CMK (cell line): ENCODE data around the gene MOSMO.

Experiments
- DNase-seq: peaks from one replicate; pipeline ENCODE4 v3.0.0-alpha.2; 2010; ENCODE audit warnings: low read depth

MOSMO gene

GRCh38 chr16:22050963-22051362, 43.1 kb downstream of the MOSMO start:
- no peak for DNase-seq

- no peak for DNase-seq
These were observed 45.1 kb downstream of the MOSMO start for GRCh38 chr16:22052980-22053379.

DNA sequence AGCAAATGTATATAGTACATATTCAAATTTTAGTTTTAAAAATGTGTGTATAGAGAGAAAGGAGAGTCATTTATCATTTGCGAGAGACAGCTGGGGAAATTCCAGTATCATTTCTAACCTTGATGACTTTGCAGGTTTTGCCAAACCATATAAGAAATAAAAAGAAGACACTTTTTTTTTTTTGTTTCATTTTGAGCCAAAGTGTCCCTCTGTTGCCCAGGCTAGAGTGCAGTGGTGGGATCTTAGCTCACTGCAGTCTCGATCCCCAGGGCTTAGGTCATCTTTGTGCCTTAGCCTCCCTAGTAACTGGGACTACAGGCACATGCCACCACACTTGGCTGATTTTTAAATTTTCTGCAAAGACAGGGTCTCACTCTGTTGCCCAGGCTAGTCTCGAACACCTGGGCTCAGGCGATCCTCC, 46.0 kb downstream of the MOSMO start:
- DNase-seq: no peak

DNA sequence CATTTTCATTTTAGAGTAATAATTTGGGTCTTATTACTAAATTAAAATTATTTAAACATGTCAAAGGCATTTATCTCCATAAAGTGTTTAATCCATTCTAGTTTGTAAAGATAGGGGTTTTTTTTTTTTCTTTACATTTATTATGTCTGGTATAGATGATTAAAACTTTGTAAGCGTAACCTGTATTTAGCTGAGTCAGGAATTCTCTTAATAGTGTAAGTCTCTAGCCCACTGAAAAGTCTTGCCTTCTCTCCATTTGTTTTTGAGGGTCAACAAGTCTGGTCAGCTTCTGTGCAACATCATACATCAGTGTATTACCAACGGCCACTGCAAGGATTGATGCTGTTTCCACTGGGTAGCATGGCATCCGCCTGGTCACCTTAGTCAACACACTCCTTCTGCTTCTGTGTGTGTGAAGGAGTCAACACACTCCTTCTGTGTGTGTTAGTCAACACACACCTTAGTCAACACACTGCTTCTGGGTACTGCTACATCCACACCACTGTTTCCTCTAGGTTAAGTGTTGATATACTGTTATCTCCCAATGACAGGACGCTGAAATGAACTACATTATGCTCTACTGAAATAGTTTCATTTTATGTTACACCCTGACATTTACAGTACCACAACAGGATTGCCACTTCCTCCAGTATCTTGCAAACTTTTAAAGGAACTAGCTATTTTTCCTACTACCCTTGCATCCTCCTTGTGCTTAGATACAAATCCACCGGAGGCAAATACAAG, 47.1 kb downstream of the MOSMO start:
- no peak for DNase-seq

DNA sequence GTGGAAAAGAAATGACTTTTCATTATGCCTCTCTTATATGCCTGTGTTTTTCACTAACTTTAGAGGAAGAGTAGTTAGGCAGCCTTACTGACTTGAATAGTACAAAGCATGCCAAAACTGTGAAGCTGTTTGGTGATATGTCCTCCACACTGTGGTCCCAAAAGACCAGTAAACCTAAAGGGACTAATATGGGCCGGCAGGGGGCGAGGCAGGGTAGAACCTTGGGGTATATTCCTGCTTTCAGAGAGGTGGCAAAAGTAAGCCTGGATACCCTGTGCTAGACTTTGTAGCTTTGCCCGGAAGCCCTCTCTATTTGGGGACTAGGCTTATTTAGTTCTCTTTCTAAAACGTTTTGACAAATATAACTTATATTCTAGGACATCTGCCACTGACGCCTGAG, 48.0 kb downstream of the MOSMO start:
- no peak for DNase-seq

DNA sequence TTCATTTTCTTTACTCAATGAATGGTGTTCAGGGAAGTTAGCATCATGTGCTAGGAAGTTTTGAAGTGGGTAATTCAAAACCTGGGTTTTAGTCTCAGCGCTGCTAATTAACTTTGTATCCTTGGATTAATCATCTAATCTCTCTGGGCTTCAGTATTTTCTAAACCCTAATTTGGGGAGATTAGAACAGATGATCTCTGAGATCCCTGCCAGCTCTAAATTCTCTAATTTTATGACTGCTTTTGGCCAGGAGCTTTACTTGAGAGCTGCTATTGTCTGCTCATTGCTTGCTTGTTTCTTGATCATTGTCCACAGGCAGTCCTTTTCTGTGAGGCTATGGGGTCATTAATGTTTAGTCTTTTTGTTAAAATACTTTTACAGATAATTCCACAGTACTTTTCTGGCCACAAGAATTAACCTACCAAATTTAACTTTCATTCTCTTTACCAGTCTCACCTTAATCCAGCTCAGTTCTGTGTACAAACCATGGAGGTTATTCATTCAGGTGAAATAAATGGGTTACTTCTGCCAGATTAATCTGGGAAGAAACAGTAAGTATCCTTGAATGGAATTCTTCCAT, 56.1 kb downstream of the MOSMO start:
- no peak for DNase-seq

GRCh38 chr16:22065252-22065651, 57.3 kb downstream of the MOSMO start:
- no peak for DNase-seq

DNA sequence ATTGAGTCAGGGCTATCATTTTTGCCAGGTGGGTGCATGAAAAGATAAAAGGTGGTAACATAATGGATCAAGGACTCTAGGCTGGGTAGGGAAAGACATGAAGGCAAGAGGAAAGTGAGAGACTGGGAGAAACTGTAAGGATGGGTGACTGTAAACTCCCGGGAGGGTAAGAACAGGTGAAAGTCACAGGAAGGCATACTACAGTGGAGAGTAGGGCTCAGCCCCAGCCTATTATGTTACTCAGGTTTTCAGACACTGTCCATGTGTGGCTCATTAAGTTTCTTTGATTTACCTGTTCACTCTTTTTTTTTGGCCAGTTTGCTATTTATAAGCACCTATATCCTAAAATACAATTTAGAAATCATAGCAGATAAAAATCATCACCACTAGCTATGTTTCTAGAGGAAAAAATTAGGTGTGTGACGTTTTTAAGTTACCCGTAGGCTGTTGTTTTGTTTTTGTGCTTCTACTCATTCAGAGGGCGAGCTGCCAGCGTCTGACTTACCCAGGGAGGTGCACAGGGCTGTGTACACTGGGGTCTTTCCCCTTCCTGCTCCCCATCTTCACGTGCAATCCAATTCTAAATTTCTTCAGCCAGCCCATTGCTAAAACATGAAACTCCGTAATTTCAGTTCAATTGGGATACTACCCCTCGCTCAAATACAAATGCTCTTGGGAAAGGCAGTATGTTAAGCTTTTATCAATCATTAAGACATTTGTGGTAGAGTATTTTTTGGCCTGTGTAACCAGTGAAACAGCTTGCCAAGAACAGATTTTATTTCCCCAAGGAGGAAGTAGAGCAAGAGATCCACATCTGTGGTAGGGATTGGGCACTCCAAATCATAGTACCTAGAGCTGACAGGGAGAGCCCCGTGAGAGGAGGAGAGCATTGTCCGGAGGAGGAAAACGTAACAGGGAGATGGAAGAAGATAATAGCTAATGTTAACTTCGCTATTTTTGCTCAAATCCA, 62.7 kb downstream of the MOSMO start:
- no peak for DNase-seq

- DNase-seq: no peak
These were observed 63.5 kb downstream of the MOSMO start for GRCh38 chr16:22071331-22071910.

- DNase-seq: no peak
These were observed 65.4 kb downstream of the MOSMO start for GRCh38 chr16:22073350-22073749.

GRCh38 chr16:22075043-22075757, 67.3 kb downstream of the MOSMO start:
- no peak for DNase-seq

- no peak for DNase-seq
These were observed 67.9 kb downstream of the MOSMO start for GRCh38 chr16:22075776-22076175.

DNA sequence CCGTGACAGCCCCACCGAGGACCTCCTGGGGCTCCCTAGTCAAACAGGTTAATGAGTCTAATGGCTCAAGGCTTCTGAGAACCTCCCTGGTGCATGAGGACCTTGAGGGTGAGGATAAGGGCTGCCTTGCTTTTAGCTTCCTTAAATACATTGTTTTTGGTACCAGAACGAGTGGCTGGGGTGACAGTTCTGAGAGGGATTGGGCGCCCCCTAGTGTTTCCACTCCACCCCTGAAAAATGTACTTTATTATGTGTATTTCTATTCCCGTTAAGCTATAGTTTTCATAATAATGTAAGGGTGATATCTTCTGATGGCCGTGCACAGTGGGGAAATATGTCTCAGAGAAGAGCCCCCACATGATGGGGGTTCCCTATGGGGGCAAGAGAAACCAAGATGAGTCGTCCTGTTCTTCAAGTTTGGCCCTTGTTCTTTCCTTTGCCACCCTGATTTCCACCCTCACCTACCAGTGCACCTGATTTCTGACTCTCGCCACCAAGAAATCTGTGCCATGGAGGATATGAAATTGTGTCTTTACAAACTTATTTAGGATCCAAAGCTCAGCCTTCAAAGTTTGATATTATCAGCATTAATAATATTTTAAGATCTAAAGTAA, 69.9 kb downstream of the MOSMO start:
- DNase-seq: peak; percentile 9

DNA sequence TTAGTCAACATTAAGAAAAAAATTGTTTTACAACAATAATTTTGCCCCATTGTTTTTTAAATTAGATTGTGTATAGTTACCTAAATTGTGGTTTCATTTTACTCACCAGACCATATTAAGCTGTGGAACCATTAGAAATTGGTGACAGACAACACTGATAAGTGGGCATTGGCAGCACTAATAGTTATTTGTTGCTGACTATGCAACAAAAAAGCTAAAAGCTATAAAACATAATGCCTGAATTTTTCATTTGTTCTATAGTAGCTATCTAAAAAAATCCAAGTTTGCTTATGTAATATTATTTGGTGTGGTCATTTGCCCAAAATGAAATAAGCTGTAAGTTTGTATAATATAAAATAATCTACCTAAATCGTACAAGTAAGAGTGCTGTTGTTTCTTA, 70.7 kb downstream of the MOSMO start:
- DNase-seq: no peak

GRCh38 chr16:22081050-22081449, 73.1 kb downstream of the MOSMO start:
- no peak for DNase-seq

GRCh38 chr16:22086440-22086839, 78.5 kb downstream of the MOSMO start:
- DNase-seq: no peak

- no peak for DNase-seq
These were observed 80.7 kb downstream of the MOSMO start for GRCh38 chr16:22088642-22089041.

- no peak for DNase-seq
These were observed 82.0 kb downstream of the MOSMO start for GRCh38 chr16:22089910-22090309.

DNA sequence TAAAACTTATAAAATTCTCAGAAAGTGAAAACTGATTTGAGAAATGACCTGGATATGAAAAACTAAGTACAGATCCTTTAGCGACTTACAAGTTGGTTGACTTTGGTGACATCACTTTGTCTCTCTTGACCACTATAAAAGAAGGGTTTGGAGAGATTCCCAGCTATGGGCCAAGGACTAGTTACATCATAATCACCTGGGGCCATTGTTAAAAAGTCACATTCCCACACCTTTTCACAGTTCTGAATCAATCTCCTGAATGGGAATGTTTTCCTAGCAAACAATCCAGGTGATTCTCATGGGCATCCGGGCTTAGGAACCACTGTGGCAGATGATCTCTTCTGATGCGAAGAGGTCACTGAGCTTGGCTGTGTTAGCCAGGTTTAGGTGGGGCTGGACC, 83.8 kb downstream of the MOSMO start:
- DNase-seq: no peak

DNA sequence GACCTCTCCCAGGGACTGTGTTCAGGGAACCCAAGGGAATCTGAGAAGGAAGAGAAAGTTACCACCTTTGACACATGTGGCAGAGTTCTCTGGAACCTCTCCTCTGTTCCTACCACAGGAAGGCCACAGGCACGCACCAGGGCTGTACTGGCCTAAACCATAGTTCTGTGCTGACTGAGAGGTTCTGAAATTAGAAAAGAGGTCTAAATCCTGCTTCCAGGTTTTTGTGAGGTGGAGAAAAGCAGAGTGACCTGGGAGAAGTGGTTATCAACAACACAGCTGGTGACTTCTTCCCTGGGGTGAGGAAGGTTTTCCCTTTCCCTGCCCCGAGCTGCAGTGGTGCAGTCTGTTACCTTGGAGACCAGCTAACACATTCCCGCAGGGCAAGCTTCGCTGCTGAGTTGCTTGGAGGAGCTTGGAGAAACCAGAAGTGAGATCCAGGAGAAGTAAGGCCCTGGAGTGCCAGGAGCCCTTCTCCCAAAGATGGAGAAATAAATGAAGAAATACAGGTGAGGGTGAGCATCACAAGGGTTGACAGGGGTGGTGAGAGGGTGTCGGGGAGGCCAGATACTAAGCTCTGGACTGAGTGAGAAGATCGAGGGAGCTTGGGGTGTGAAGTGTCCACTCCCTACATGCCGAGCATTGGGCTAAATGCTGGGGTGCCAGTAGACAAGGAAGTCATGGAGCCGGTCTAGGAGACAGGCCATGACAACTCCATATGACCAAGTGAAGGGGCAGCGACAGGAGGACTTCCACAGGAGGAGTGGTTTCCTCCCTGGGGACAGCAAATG, 84.4 kb downstream of the MOSMO start, which contains the start of gene VWA3A:
TSS of gene VWA3A (plus strand) at position 399 of the 791 bp plus-strand sequence. CDS start at position 496, 97 bp downstream.
- no peak for DNase-seq
